Measurements from ENCODE around the gene NLGN1. TPM values are rescaled to one million over a fixed set of nuclear protein-coding genes. Genes with fewer than 3 reads are reported as not detected.

The NLGN1 gene
- total RNA-seq, 1 donor from 2014 or later = 18.3 TPM

DNA sequence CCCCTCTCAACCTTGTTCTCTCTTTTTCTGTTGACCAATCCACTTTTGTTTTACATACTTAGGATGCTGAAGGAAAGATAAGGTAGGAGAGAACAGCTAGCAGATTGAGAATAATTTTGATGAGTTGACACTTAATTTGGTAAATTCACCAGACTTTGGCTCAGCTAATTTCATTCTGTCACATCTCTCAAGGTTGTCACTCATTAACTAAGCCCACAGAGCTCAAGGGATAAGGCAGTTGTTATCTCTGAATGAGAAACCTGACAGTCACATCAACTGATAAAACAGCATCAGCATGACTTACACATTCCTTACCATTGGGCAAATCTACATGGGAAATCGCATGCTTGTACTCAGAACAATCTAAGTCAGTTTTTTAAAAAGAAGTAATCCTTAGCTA is 591.4 kb downstream of the NLGN1 start:
- DNase-seq (ENCODE audit: low spot score) = no peak
- intact Hi-C loops (cut with DNase I) = no loop called here

GRCh38 chr3:173992416-173992815 is 594.9 kb downstream of the NLGN1 start:
- DNase-seq (ENCODE audit: low spot score) = no peak
- intact Hi-C loops (cut with DNase I) = no loop called here

DNA sequence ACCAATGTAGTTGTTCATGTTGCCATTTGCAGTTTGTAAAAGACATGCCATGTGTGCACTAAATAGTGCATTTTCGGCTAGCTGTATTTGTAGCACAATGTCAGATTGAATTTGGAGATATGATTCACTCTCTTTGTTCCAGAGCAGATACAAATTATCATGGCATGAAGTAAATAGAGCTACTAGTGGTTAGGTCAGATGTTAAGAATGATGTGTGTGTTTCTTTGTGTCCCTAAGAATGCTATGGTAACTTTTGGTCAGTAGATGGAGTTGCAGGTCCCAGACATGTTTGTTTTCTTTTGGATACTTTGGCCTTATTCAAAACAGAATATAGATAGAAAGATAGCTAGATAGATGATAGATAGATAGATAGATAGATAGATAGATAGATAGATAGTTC is 595.8 kb downstream of the NLGN1 start:
- DNase-seq (ENCODE audit: low spot score) = no peak
- intact Hi-C loops (cut with DNase I) = no loop called here

DNA sequence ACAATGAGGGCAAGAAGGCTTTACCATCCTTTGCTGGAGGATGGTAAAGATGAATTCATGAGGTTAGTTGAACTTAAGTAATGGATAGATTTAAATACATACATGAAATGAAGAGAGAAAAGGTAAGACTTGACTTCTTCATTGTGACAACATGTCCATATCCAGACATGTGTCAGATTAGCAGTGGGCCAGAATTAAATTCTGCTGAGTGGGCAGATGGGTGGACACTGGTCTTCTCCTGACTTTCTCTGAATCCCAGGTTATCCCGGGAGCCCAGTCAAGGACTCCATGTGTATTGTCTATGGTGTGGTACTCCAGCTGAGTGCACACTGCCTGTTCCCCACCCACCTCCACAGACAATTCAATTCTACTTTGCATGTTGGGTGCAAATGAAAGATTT is 603.1 kb downstream of the NLGN1 start:
- no peak for DNase-seq (ENCODE audit: low spot score)
- intact Hi-C loops (cut with DNase I) = no loop called here

GRCh38 chr3:174002543-174002942 is 605.0 kb downstream of the NLGN1 start:
- intact Hi-C loops (cut with DNase I) = no loop called here
- DNase-seq (ENCODE audit: low spot score) = no peak

DNA sequence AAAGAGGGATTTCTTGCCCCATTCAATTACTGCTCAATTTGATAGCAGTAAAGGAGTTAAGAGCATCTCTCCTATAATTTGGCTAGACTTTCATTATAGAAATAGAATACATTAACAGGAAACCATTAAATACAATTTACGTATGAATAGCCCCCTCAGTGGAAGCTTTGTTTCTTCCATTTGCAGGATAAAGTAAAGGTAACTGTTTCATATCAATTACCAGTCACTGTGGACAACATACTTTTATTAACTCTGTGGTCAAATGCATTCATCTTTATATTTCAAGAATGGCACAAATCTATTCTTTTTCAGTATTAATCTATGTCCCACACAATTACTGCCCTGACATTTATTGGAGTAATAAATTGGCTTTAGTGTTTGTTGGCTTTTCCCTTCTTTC is 613.4 kb downstream of the NLGN1 start:
- no peak for DNase-seq (ENCODE audit: low spot score)
- intact Hi-C loops (cut with DNase I) = no loop called here

DNA sequence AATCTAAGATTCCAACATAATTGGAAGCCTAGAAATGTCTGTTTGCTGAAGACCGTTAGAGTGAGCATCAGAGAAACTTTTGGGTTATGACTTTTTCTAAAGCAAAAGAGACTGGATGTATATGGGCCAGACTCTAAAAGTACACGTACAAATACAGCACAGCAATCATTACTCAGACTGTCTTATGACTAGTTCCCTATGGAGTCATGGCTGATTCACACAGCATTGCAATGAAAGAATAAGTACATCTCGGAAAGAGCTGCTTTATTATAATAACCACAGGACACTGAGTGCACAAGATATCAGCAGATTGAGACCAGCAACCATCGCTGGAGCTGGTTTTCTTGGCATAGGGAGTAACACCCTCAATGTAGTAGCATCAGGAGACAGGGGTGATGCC is 618.6 kb downstream of the NLGN1 start:
- intact Hi-C loops (cut with DNase I) = no loop called here
- no peak for DNase-seq (ENCODE audit: low spot score)

- intact Hi-C loops (cut with DNase I) = no loop called here
- no peak for DNase-seq (ENCODE audit: low spot score)
Measured at GRCh38 chr3:174020156-174020555, 622.6 kb downstream of the NLGN1 start.

DNA sequence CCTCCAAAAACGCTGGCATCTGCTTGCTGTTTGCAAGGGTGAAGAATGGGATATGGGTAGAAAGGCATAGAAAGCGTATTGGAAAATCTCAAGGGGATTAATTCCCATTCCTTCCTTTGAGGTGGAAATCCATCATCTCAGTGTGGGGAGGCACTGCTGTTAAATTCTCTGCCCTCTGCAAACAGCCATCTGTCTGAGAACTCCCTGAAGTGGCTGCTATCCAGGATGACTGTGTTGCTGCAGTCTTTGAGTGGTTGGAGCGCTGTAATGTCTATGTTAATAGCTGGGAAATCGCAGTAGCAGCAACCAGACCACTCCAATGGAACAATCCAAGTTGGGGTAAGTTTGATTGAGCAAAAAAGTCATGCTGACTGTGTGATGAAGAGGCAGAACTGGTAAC is 625.9 kb downstream of the NLGN1 start:
- DNase-seq (ENCODE audit: low spot score) = no peak
- intact Hi-C loops (cut with DNase I) = no loop called here

DNA sequence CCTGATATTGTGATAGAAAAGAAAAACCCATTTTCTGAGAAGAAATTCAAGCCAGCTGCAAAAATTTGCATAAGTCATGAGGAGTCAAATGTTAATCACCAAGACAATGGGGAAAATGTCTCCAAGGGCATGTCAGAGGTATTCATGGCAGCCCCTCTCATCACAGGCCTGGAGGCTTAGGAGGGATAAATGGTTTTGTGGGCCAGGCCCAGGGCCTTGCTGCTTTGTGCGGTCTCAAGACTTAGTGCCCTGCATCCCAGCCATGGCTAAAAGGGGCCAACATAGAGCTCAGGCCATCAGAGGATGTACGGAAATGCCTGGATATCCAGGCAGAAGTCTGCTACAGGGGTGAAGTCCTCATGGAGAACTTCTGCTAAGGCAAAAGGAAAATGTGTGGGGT is 631.1 kb downstream of the NLGN1 start:
- intact Hi-C loops (cut with DNase I) = no loop called here
- DNase-seq (ENCODE audit: low spot score) = no peak

DNA sequence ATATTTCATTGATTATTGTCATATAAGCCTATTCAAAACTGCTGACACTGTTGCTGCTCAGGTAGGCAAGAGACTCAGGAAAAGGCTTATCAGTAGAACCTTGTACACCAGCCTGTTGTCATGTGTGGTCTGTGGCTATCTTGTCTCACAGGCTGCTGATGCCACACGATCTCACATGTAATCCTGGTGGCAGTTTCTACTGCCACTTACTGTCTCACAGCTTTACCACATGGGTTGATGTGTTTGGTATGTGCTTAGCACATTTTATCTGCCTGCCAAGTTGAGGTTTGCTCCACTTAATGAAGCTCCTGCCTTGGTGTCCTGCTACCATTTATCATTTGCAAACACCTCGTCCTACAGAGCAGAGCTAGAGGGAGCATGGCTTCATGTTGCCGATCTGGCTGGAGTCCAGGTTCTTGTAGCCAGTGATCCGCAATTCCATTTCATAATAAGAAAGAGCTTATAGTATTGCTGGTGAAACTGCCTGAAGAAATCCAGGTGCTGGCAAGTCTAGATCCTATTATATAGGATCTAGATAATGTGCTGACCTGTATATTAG is 637.9 kb downstream of the NLGN1 start:
- intact Hi-C loops (cut with DNase I) = no loop called here
- DNase-seq (ENCODE audit: low spot score) = no peak

DNA sequence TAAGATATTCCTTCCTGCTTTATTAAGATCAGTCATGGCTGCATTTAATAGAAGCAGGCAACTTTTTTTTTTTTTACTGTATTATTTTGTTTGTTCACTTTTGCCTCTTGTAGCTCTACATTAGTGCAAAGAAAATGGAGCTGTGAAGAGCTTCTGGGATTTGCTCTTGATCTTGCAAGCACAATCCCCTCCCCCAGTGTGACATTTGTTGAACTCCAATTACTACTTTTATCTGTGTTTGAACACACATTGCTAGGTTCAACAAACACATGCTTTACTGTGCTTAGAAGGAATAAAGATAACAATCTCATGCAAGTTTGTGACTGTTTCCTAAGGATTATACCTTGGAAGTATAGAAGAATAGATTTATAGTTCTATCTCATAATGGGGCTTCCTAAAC is 648.8 kb downstream of the NLGN1 start:
- DNase-seq (ENCODE audit: low spot score) = no peak
- intact Hi-C loops (cut with DNase I) = no loop called here

GRCh38 chr3:174049472-174049871 is 651.9 kb downstream of the NLGN1 start:
- DNase-seq (ENCODE audit: low spot score) = no peak
- intact Hi-C loops (cut with DNase I) = no loop called here

- intact Hi-C loops (cut with DNase I) = no loop called here
- no peak for DNase-seq (ENCODE audit: low spot score)
Measured at GRCh38 chr3:174051191-174051590, 653.6 kb downstream of the NLGN1 start.

- intact Hi-C loops (cut with DNase I) = no loop called here
- no peak for DNase-seq (ENCODE audit: low spot score)
Measured at GRCh38 chr3:174058804-174059203, 661.3 kb downstream of the NLGN1 start.

- DNase-seq (ENCODE audit: low spot score) = no peak
- intact Hi-C loops (cut with DNase I) = no loop called here
Measured at GRCh38 chr3:174060431-174060830, 662.9 kb downstream of the NLGN1 start.

DNA sequence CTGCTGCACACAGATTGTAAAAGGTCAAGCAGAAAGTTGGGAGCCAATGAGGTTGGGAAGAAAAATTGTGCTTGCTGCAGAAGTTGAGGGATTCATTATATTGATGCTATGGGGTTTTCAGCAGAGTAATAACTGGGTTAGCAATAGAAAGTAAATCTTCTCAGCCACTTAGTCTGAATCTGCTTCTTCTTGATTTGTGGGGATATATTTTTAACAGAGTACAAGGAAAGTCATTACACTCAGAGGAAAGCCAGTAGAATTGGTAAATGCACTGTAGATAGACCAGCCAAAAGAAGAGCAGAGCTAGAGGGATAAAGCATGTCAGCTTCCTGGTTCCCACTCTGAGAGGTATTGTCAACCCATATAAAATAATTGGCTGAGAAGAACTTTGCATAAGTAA is 663.6 kb downstream of the NLGN1 start:
- intact Hi-C loops (cut with DNase I) = no loop called here
- no peak for DNase-seq (ENCODE audit: low spot score)

DNA sequence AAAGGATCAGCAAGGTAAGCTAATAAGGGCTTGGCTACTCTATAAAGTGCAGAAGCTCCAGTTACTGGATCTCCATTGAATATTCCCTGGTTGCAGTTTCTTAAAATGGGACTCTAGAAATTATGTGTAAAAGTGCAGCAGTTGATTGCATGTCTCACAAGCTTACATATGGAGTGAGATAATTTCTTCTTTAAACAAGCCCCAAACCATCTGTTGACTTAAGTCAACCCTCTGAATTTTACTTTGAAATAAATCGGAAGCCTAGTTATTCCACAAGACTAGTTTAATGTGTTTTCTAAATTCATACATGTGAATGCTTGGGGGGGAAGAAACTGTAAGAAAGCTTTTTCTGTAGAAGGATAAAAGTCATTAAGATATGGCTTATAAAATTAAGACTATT is 664.2 kb downstream of the NLGN1 start:
- DNase-seq (ENCODE audit: low spot score) = no peak
- intact Hi-C loops (cut with DNase I) = no loop called here

- DNase-seq (ENCODE audit: low spot score) = no peak
- intact Hi-C loops (cut with DNase I) = no loop called here
Measured at GRCh38 chr3:174062923-174063322, 665.4 kb downstream of the NLGN1 start.

DNA sequence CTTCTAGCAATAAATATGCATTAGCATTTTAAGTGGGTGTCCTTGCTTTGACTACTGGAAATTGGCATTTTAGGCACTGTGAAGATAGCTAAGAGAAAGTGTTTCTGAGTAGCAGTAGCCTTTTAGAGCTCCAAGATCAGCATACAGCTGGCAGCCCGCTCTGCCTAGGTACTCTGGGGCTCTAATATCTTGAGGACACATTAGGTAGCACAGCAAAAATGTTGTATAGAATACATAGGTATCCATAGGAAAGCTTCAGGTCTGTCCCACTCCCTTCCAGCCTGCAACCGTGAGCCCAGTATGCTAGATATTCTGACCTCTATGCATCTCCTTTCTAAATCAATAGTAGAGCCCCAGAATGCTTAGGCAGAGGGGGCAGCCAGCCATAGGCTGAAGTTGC is 670.5 kb downstream of the NLGN1 start:
- intact Hi-C loops (cut with DNase I) = no loop called here
- DNase-seq (ENCODE audit: low spot score) = no peak

DNA sequence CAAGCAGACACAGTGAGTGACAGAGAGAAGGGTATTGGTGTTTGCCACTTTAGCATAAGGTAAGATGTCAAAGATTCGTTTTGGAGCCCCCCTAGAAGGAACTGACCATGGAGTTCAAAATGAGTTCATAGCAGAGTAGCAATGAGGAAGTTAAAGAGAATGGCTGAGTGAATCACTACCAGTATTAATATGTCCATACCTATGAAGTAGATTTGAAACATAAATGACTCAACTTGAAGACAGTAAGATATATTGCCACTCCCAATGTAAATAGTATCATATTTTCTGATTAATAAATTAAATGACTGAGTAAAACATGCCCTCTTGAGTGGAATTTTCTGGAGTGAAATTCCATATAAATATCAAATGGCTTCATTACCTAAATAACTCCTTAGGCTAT is 675.1 kb downstream of the NLGN1 start:
- DNase-seq (ENCODE audit: low spot score) = no peak
- intact Hi-C loops (cut with DNase I) = no loop called here

DNA sequence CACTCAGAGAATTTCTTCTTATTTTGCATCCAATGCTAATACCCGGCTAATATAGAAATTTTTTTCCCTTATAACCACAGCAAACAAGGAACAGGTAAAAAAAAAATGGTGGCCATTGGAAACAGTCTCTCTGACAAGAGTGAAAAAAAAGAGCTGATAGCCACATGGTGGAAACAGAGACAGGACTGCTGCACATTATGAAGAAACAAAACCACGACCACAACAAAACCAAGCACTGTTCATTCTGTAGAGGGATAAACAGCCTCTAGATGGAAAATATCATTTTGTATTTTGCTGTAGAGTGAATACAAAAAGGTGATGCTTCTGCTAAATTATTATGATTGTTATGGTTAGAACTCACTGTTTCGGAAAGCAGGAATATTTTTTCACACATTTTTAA is 686.2 kb downstream of the NLGN1 start:
- no peak for DNase-seq (ENCODE audit: low spot score)
- intact Hi-C loops (cut with DNase I) = no loop called here

GRCh38 chr3:174089592-174089991 is 692.0 kb downstream of the NLGN1 start:
- intact Hi-C loops (cut with DNase I) = no loop called here
- DNase-seq (ENCODE audit: low spot score) = no peak

All from cardiac septum (tissue), 1 donor.